GM19043 (cell line): ENCODE results near the gene RTN4R.

Experiments
- ATAC-seq: cut with Tn5 transposase; IDR thresholded peaks from one replicate; pipeline ENCODE4 v1.9.1; 2021; ENCODE audit warnings: low read depth; ENCODE audit not compliant: unreplicated experiment

The RTN4R gene

DNA sequence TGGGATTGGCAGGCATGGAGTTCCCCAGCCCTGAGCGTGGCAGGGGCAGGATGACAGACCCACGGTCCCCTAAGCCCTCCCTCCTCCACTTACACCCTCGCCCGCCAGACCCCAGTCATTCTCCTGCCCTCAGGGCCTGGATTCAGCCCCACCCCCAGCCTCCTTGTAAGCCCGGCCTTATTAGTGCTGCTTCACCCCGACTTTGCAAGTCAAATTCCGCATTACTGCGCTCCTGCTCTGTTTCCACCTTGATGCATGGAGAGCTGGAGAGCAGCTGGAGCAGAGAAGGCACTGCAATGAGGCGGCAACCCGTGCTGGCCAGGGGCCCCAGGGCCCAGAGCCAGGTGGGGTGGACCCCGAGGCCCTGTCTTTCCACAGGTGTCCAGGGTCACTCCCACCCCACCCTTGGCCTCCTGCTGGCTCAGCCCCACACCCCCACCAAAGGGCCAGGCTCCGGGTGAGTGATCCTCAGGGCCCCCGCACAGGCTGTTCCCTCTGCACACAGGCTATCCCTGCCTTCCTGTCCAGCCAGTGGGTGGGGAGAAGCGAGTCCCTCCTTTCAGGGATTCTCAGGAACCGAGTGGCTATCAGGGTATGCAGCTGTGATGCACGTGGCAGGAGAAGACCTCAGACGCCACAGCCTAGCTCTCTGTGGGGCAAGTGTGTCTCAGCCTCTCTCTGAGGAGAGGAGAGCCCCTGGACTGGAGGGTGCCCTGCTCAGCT, 36.4 kb downstream of the RTN4R start:
- ATAC-seq, result no peak

GRCh38 chr22:20230777-20231420, 37.2 kb downstream of the RTN4R start:
- ATAC-seq, result no peak

DNA sequence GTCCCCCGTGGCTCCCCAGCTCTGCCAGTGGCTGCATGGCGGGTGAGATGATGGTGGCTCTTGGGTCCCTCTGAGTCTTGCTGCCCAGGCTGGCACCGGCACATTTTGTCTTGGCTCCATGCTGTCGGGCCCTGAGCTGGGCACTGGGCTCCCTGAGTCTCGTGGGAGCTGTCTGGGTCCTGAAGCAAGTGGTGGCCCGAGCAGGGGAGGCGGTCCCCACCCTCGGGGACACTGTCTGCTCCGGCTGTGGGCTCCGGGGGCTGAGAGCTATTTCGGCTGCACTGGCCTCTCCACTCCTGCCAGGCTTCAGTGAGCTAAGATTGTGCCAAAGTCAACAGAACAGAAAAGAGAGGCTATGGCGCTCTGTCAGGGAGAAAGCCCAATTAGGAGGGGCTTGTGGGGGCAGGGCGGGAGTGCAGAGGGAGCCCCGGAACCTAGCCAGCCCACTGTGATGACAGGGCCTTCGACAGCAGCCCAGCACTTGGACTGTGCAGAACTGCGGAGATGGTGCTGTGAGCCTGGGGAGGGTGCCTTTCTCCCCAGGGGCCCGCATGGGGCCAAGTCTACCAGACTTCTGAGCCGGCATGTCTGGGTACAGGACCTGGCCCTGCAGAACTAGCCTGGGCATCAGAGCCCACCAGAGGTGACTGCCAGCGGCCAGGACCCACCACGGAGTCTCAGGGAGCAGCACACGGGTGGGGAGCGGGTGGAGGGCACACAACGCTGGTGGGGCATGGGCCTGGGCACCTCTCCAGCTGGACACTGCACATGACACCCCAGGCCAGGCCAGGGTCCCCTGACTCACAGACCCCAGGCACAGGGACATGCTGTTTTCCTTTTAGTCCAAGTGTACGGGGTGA, 38.0 kb downstream of the RTN4R start:
- no peak for ATAC-seq

GRCh38 chr22:20228939-20229272, 39.2 kb downstream of the RTN4R start:
- ATAC-seq, result no peak

- no peak for ATAC-seq
These were observed 39.8 kb downstream of the RTN4R start for GRCh38 chr22:20228055-20228938.

DNA sequence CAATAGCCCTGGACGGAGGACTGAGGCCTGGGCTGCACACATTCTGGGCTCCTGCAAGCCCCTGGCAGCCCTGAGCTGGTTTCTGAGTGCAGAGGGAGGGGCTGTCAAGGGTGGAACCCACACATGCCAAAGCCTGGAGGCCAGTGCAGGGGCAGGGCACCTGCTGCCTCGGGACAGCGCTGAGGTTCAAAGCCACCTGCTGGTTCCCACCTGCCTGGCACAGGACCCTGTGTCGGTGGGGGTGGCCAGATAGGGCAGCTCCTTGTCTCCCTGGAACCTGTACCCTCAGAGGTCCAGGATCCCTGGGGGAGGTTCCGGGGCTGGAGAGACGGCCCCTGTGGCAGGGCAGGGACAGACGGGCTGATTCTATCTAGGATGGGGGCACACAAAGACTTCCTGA, 40.8 kb downstream of the RTN4R start:
- ATAC-seq, result no peak

- ATAC-seq, result no peak
These were observed 41.3 kb downstream of the RTN4R start for GRCh38 chr22:20226760-20227350.

- ATAC-seq, result no peak
These were observed 41.9 kb downstream of the RTN4R start for GRCh38 chr22:20226077-20226716.

DNA sequence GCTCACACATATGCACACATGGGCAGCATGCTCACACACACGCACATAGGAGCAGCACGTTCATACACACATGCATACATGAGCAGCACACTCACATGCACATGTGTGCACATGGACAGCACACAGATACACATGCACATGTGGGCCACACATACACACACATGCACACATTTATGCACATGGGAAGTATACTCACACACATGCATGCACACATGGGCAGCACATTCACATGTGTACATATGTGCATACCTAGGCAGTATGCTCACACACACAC, 42.5 kb downstream of the RTN4R start:
- ATAC-seq, result no peak

- no peak for ATAC-seq
These were observed 43.0 kb downstream of the RTN4R start for GRCh38 chr22:20224917-20225692.

- ATAC-seq, result no peak
These were observed 43.9 kb downstream of the RTN4R start for GRCh38 chr22:20224256-20224626.

GRCh38 chr22:20223421-20224255, 44.5 kb downstream of the RTN4R start:
- no peak for ATAC-seq

DNA sequence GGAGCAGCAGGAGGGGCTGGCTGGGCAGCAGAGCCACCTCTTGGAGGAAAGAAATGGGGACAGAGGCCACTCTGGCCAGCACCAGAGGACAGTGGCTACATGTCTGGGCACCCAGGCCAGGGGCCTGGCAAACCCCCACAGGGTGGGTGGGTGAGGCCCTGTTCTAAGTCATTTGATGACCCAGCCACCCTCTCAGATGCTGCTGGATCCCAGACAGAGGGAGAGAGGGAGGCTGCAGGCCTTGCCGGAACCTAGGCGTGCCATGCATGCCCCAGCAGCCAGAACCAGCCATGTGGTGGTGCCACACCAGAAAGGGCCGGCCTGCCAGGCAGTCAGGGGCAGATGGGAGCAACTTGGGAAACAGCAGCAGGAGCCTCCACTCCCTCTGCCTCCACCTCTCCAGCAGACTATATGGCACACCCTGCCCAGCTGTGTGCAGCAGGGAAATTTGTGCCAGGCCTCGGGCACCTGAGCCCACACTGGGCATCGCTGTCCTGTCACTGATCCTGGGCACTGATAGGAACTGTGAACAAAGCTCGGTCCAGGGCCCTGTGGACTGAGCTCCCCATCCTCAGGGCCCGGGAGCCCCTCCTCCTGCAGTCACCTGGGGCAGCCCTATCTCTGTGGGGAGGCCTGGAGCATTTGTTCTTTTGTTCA, 45.2 kb downstream of the RTN4R start:
- ATAC-seq, result no peak

DNA sequence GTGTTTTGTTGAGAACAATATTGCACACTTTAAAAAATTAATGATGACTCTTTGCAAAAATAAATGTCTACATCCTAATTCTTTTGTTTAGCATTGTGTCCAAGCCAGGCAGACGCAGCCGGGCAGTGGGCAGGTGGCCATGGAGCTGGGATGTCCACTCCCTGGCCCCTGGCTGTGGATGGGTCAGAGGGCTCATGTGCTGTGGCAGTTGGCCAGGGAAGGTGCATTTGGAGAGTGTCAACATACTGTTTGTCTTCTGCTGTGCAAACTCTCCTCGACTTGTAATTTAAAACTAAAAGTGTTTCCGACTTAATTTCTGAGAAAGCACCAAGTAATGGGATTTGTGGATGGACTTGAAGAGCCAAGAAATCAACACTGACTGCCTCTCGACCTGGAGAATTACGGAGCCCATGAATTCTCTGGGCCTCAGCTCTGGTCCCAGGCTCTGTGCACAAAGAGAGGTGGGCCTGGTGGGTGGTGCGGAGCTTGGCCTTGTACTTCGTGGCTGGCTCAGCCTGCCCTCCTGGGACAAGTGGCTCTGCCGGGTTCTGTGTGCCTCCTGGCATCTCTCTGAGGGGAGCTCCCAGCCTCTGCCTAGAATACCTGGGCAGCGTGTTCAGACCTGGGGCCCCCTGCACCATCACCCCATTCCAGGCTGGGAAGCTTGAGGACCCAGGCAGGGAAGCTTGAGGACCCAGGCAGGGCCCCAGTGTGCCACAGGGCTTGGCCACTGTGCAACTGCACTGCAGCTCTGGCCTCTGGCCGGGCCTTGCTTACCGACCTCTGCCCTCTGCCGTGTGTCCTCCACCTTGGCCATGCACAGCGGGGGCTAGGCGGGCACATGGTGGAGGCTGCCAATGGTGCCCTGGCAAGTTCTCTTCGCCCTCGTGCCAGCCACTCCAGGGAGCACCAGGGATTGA, 46.4 kb downstream of the RTN4R start:
- ATAC-seq, result no peak

- no peak for ATAC-seq
These were observed 47.5 kb downstream of the RTN4R start for GRCh38 chr22:20220629-20221026.

- ATAC-seq, result no peak
These were observed 48.2 kb downstream of the RTN4R start for GRCh38 chr22:20219667-20220628.
